Ishikawa (cell line): ENCODE data around the gene ALDH7A1.
A peak's percentile ranks its signal among the peaks of the same experiment; 100 is the strongest.

Experiments
- CEBPB ChIP-seq: IDR thresholded peaks from 2 replicates; pipeline ENCODE4 v1.6.1; 2012
- CREB1 ChIP-seq: IDR thresholded peaks from 2 replicates; pipeline ENCODE4 v1.6.1; 2012; ENCODE audit warnings: low read depth
- EGR1 ChIP-seq: IDR thresholded peaks from 2 replicates; pipeline ENCODE4 v1.6.1; 2012
- EP300 ChIP-seq: IDR thresholded peaks from 2 replicates; pipeline ENCODE4 v1.6.1; 2012; ENCODE audit warnings: borderline replicate concordance
- FOXM1 ChIP-seq: IDR thresholded peaks from 2 replicates; pipeline ENCODE4 v1.6.1; 2012; ENCODE audit warnings: low read depth, borderline replicate concordance
- MAX ChIP-seq: IDR thresholded peaks from 2 replicates; pipeline ENCODE4 v1.6.1; 2012
- NFIC ChIP-seq: IDR thresholded peaks from 2 replicates; pipeline ENCODE4 v1.6.1; 2012
- RAD21 ChIP-seq: IDR thresholded peaks from 2 replicates; pipeline ENCODE4 v1.6.1; 2012; ENCODE audit warnings: low read depth
- REST ChIP-seq: IDR thresholded peaks from 2 replicates; pipeline ENCODE4 v1.6.1; 2012; ENCODE audit warnings: low read depth, mild to moderate bottlenecking
- TAF1 ChIP-seq: IDR thresholded peaks from 2 replicates; pipeline ENCODE4 v1.6.1; 2012; ENCODE audit warnings: low read depth, mild to moderate bottlenecking
- TCF12 ChIP-seq: IDR thresholded peaks from 2 replicates; pipeline ENCODE4 v1.6.1; 2012; ENCODE audit warnings: low read depth
- TEAD4 ChIP-seq: IDR thresholded peaks from 2 replicates; pipeline ENCODE4 v1.6.1; 2012
- USF1 ChIP-seq: IDR thresholded peaks from 2 replicates; pipeline ENCODE4 v1.6.1; 2012
- YY1 ChIP-seq: IDR thresholded peaks from 2 replicates; pipeline ENCODE4 v1.6.1; 2012; ENCODE audit warnings: low read depth
- ZBTB7A ChIP-seq: IDR thresholded peaks from 2 replicates; pipeline ENCODE4 v1.6.1; 2012; ENCODE audit warnings: low read depth

ALDH7A1 gene

GRCh38 chr5:126605525-126605924 is 10.5 kb upstream of the ALDH7A1 start:
- TF ChIP-seq FOXM1 = no peak
- TF ChIP-seq EP300 = no peak
- TF ChIP-seq CEBPB = no peak
- no peak for TF ChIP-seq TAF1

GRCh38 chr5:126603402-126603991 is 8.5 kb upstream of the ALDH7A1 start:
- no peak for TF ChIP-seq YY1
- TF ChIP-seq USF1 = no peak
- no peak for TF ChIP-seq NFIC
- no peak for TF ChIP-seq TAF1
- TF ChIP-seq RAD21 = no peak
- TF ChIP-seq TCF12 = no peak

GRCh38 chr5:126600631-126601511 is 5.9 kb upstream of the ALDH7A1 start, which contains the start of gene PHAX:
Gene PHAX (plus strand): TSS chr5:126600947. CDS start chr5:126600963, 16 bp downstream.
- no peak for TF ChIP-seq REST
- TF ChIP-seq MAX = peak; percentile 44
- no peak for TF ChIP-seq USF1
- no peak for TF ChIP-seq ZBTB7A
- no peak for TF ChIP-seq CREB1
- TF ChIP-seq NFIC = no peak
- TF ChIP-seq CEBPB = no peak
- TF ChIP-seq TAF1 = peak; percentile 87
- peak; percentile 97 for TF ChIP-seq YY1
- TF ChIP-seq RAD21 = peak; percentile 12; the same call in 1 of the 2 replicates
- no peak for TF ChIP-seq FOXM1
- TF ChIP-seq EP300 = peak; percentile 24; the same call in 1 of the 2 replicates
- no peak for TF ChIP-seq TEAD4
- peak; percentile 21; the same call in 1 of the 2 replicates for TF ChIP-seq TCF12
- TF ChIP-seq EGR1 = peak; percentile 33

- TF ChIP-seq USF1 (no peak), TAF1 (no peak), YY1 (no peak), CREB1 (no peak), TEAD4 (no peak), CEBPB (no peak), MAX (no peak), EP300 (no peak), NFIC (no peak), TCF12 (no peak), EGR1 (no peak), ZBTB7A (no peak), REST (no peak), FOXM1 (no peak), RAD21 (no peak)
Measured at GRCh38 chr5:126599499-126599898, 4.5 kb upstream of the ALDH7A1 start.

GRCh38 chr5:126597156-126597555 is 2.1 kb upstream of the ALDH7A1 start:
- no peak for TF ChIP-seq CEBPB
- no peak for TF ChIP-seq REST
